LHCN-M2 (cell line): ENCODE measurements around the gene RNF44. TPM values are rescaled to one million over a fixed set of nuclear protein-coding genes. Genes with fewer than 3 reads are reported as not detected.
"Not testable (repeated sequence)": the region's sequence is repeated elsewhere in the genome, so short reads cannot be mapped to it uniquely, and the experiment has no call there.

Experiments
- DNase-seq: peaks from one replicate; pipeline ENCODE4 v3.0.0-alpha.2; 2012; ENCODE audit warnings: low read depth
- total RNA-seq: library from RNA; depleted of rRNA; stranded (reverse); fragments of >200 nt; gene quantifications from 2 replicates; pipeline ENCODE4 v1.2.3, GENCODE V29; 2014

RNF44 gene
- total RNA-seq, 1 experiment from 2014 or later, result 5.5 TPM

DNA sequence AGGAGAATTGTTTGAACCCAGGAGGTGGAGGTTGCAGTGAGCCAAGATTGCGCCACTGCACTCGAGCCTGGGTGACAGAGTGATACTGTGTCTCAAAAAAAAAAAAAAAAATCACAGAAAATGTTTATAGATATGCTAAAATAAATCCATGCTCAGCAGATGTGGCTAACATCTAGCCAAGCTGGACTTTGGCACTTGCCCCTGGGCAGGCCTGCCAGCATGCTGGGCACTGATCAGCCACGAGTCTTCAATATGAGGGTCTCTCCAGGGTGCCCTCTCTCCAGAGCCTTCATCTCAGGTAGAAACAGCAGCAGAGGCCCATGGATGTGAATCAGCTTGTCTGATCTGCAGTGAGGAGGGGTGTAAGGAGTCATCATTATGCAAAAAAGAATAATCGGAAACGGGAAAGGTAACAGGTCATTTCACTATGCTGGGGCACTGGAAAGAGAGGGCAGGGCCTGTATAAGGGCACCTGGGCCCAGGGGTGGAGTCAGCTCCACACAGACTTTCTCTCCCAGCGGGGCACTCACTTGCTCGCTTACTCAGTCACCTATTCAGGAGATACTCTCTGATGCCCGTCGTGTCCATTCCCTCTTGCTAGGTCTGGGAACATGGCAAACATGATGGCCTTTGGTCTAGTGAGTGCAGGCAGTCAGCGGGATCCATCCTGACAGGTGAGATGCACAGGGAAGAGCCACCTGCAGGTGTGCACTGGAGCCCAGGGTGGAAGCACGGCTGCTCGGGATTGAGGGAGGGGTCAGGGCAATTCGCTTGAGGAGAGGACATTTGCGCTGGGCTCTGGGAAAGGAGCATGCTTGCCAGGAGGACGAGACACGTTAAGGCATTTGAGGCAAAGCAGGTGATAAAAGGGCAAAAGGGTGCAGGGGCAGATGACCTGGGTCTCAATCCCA is 17.1 kb downstream of the RNF44 start:
- DNase-seq, result no peak

- no peak for DNase-seq
Measured at GRCh38 chr5:176517053-176517661, 20.0 kb downstream of the RNF44 start.

- DNase-seq, result no peak
Measured at GRCh38 chr5:176515396-176515795, 21.8 kb downstream of the RNF44 start.

DNA sequence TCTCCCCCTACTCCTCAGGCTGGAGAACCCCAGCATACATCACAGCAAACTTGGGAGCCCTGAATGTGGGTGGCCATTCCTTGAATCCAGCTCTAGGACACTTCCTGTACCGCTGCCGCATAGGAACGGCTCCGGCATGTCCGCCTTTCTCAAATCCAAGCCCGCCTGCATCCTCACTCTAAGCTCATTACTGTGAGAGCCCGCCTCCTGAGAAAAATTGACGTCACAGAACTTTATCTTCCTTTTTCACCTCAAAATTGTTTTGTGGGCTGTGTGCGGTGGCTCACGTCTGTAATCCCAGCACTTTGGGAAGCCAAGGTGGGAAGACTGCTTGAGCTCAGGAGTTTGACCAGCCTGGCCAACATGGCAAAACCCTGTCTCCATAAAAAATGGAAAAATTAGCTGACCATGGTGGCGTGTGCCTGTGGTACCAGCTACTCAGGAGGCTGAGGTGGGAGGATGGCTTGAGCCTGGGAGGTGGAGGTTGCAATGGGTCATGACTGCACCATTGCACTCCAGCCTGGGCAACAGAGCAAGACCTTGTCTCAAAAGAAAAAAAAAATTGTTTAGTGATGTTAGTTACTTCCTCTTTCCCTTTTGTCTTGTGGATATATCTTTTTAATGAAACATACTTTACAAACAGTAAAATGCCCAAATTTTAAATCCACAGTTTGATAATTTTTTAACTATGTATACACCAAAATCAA is 22.8 kb downstream of the RNF44 start:
- DNase-seq, result no peak

GRCh38 chr5:176513788-176514187 is 23.4 kb downstream of the RNF44 start:
- no peak for DNase-seq

- peak; percentile 46 for DNase-seq
Measured at GRCh38 chr5:176508603-176509002, 28.6 kb downstream of the RNF44 start.

DNA sequence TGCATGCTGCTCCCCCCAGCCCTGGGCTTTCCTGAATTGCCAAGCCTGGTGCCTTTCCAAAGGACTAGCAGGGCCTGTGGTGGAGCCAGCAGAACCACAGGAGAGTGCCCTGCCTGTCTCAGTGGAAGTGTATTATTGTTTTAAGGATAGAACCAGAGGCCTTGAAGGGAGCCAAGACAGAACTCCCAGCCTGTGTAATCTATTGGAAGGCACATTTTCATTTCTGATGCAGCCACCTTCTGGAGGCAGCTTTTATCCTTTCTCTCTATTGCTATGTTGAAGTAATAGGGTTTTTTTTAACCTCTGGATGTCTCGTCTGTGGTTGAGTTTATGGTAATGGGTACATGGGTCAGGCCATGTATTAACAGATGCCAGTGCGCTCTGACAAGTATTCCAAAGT is 29.3 kb downstream of the RNF44 start:
- DNase-seq, result no peak

GRCh38 chr5:176503496-176503895 is 33.7 kb downstream of the RNF44 start:
- no peak for DNase-seq

DNA sequence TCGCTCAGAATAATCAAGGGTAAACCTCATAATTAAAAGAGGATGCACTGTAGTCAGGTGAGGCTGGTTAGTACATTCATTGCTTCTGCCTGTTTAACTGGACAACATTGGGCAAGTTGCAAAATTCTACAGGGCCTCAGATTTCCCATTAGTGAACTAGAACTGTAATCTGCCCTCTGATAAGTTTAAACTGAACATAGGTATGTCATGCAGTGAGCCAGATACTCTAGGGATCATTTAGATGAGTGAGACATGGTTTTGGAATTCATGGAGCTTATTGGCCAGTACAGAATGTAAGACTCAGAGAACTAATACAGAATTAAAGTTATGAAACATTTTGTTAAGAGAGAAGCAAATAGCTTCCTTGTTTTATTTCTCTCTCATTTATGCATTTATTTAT is 35.9 kb downstream of the RNF44 start:
- DNase-seq, result peak; percentile 88

GRCh38 chr5:176500511-176500910 is 36.7 kb downstream of the RNF44 start:
- no peak for DNase-seq

- no peak for DNase-seq
Measured at GRCh38 chr5:176499273-176499672, 37.9 kb downstream of the RNF44 start.

DNA sequence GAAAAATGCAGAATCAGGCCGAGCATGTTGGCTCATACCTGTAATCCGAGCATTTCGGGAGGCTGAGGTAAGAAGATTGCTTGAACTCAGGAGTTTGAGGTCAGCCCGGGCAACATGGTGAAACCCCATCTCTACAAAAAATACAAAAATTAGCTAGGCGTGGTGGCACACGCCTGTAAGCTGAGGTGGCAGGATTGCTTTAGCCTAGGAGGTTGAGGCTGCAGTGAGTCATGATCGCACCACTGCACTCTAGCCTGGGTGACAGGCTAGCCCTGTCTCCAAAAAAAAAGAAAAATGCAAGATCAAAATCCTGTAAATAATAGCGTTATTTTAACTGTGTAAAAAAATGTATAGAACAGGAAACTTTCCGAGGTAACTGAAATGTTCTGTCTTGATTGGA is 39.4 kb downstream of the RNF44 start:
- DNase-seq, result peak; percentile 57

DNA sequence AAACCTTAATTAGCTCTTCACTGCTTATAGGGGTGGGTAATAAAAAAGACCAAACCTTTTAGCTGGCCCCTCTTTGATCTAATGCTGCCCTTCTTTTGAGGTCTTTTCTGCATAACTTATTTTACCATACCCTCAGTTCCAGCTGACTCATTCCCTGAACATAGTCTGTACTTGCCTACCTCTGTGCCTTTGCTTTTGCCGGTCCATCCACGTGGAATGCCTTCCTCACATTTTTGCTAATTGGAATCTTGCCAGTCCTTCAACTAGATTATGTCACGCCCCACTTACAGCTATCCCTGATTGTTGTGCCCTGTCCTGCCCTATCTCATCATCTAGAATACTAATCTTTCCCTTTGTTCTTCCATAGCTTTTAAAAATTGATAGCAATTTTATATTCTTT is 44.8 kb downstream of the RNF44 start:
- peak; percentile 5 for DNase-seq

- DNase-seq, result no peak
Measured at GRCh38 chr5:176491901-176492300, 45.3 kb downstream of the RNF44 start.

DNA sequence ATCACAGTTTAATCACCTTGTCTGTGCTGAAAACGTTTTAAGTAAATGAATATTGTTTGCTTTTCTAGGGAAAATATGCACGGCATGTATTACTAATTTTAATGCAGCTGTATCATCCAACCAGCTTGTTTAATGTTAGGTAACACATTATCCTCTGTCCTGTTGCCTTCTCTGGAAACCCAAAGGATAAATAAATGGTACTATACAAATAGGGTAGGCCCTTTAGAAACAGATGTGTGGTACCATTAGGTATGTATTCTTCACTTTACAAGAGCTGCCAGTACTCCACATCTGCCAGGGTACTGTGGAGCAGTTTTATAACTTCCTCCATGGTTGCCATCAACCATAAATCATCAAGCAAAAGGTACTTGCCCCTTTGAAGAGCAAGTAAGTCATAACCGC is 46.1 kb downstream of the RNF44 start:
- peak; percentile 13 for DNase-seq

DNA sequence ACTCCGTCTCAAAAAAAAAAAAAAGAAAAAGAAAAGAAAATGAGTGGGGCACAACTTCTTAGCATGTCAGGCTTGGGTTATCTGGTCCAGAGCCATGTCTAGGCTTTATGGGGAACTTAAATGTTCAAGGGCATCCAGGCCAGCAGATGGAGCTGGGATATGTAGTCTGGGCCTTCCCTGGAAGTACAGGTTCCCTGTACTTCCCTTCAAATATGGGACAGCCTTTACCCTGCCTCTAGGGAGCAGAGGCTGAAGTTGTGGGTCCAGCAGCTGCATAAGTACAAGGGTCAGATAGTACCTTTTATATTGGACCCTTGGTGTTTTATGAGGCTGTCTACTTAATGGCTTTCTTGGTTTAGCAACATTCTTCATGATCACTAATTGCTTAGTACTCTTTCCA is 46.9 kb downstream of the RNF44 start:
- peak; percentile 22 for DNase-seq

DNA sequence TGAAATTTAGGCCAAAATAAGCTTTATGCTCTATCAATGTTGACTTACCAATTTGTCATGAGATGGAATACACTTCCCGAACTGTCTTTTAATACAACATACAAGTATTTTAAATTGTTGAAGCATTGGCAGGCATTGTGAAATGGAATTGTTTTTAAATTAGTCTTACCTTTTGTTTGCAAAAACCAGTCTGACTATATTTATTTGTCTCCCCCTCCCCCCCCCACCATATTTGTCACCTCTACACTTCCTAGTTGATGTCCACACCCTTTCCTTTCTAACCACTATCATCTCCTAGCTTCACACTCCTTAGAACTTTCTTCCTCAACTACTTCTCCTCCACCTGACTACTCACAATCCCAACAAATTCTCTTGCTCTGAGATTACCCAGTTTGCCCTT is 48.1 kb downstream of the RNF44 start:
- no peak for DNase-seq

DNA sequence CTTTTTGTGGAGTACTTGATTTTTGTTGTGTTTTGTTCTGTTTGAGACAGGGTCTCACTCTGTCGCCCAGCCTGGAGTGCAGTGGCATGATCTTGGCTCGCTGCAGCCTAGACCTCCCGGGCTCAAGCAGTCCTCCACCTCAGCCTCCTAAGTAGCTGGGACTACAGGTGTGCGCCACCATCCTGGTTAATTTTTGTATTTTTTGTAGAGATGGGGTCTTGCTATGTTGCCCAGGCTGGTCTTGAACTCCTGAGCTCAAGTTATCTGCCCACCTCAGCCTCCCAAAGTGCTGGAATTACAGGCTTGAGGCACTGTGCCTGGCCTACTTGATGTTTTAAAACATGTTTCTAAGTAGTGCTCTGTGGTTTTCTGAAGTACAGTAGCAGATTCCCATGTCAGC is 50.0 kb downstream of the RNF44 start:
- DNase-seq, result not testable (repeated sequence)

DNA sequence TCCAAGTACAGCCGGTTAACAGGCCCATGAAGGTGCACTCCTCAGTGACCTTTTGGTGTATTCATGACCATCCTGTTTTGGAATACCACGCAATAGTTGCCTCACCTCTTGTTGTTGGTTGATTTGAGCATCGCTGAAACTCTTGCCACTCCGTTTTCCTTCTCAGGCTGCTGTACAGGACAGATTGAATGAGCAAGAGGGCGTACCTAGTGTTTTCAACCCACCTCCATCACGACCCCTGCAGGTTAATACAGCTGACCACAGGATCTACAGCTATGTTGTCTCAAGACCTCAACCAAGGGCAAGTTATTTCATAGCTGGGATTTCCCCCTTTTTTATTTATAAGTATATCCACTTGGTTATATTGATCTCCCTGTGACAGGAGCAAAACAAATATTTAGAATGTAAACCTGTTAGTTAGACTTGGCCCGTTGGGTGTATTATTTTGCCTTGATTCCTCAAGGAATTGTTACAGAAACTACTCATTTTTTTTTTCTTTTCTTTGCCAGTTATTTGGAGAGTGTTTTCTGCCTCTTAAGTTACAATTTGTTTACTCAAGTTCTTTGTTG is 50.9 kb downstream of the RNF44 start:
- DNase-seq, result no peak

DNA sequence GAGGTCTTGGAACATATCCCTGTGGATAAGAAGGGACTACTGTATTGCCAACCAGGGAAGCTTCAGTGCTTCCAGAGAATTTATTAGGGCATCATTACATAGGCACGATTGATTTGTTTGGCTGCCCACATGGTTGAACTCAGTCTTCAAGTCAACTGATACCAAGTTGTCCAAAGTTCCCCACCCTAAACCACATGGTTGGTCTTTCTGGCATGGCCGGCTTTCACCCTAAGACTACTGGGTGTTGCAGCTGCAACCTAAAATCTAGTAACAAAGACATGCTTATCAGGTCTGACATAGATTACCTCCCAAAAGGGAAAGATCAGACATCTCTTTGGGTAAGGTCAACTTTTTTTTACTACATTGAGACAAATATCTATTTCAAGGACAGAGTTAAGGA is 52.0 kb downstream of the RNF44 start:
- DNase-seq, result no peak

GRCh38 chr5:176481711-176482110 is 55.5 kb downstream of the RNF44 start:
- DNase-seq, result no peak
